ENCODE data around the gene SSR4. TPM values are rescaled to one million over a fixed set of nuclear protein-coding genes. Genes with fewer than 3 reads are reported as not detected.

SSR4 gene
- total and polyA plus RNA-seq, 4 donors = 125 to 459 (median 304) TPM

DNA sequence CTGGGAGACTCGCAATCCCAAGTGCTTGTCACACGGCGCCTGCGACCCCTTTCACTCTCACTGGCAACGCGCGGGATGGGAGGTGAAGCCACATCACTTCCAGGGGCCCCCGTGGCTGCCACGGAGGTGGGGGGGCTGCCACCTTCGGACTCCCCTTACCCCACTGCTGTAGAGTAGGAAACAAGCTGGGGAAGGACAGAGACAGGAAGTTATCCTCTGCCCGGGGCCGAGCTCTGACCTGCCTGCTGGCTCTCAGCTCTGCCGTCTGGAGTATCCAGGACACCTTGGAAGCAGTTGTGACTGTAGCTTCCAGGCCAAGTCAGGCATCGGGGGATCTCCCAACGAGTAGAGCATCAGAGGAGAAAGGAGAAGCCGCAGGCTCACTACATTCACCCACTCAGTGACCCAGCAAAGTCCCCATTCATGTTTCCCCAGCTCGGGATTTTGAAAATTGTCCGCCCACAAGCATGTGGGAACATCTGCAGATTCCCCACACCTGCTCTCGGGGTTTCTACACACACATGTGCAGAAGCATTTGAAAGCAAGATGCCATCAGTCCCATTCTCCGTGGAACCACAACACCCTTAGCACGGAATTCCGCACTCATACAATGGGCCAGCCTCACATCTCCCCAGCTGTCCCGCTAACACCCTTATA lies 25.0 kb downstream of the SSR4 start:
- peaks cover 0 to 2% (median 1%) of the 10 kb centered on the region in 4 donors for H3K4me1 ChIP-seq (ENCODE audit: control insufficient read depth in 4 of 4, insufficient read depth in 4 of 4, low read length in 3 of 4)
- 31% methylated on average over 23 of the region's 23 CpGs for WGBS
- H3K36me3 ChIP-seq (ENCODE audit: control insufficient read depth in 4 of 4, insufficient read depth in 3 of 4, low read depth in 1 of 4, low read length in 3 of 4) = no peaks in the 10 kb centered on the region
- peaks cover 0 to 4% (median 2%) of the 10 kb centered on the region in 4 donors for H3K27me3 ChIP-seq (ENCODE audit: control insufficient read depth in 4 of 4, insufficient read depth in 4 of 4, low read length in 3 of 4)
- H3K4me3 ChIP-seq (ENCODE audit: low read depth in 1 of 3, low read length in 3 of 3) = peak overlapping the region in 1 of 3 donors; percentile 29
- no peak for DNase-seq (ENCODE audit: low spot score)
- no peak overlapping the region for H3K9ac ChIP-seq (ENCODE audit: low read depth in 1 of 2, low read length in 2 of 2)
- H3K27ac ChIP-seq (ENCODE audit: low read depth in 1 of 2, low read length in 2 of 2) = no peak overlapping the region
- H3K9me3 ChIP-seq (ENCODE audit: control insufficient read depth in 4 of 4, low read length in 3 of 4) = no peaks in the 10 kb centered on the region
- TF ChIP-seq RAD21 (IDR thresholded peaks at IDR 0.05) (no peak), HNF4A (conservative IDR thresholded peaks at IDR 0.05) (no peak), NR2F2 (IDR thresholded peaks at IDR 0.05) (no peak), RXRA (IDR thresholded peaks at IDR 0.05) (no peak), YY1 (IDR thresholded peaks at IDR 0.05) (no peak), EGR1 (IDR thresholded peaks at IDR 0.05; ENCODE audit: low read depth in 2 of 2) (no peak), SP1 (IDR thresholded peaks at IDR 0.05) (no peak), FOXA1 (IDR thresholded peaks at IDR 0.05) (no peak), FOXA2 (IDR thresholded peaks at IDR 0.05) (no peak), GABPA (IDR thresholded peaks at IDR 0.05 in 1 of 2, conservative IDR thresholded peaks at IDR 0.05 in 1 of 2) (no peak), HNF4G (IDR thresholded peaks at IDR 0.05) (no peak), JUND (IDR thresholded peaks at IDR 0.05) (no peak), TAF1 (conservative IDR thresholded peaks at IDR 0.05) (no peak)
- TF ChIP-seq, protein P1, sequence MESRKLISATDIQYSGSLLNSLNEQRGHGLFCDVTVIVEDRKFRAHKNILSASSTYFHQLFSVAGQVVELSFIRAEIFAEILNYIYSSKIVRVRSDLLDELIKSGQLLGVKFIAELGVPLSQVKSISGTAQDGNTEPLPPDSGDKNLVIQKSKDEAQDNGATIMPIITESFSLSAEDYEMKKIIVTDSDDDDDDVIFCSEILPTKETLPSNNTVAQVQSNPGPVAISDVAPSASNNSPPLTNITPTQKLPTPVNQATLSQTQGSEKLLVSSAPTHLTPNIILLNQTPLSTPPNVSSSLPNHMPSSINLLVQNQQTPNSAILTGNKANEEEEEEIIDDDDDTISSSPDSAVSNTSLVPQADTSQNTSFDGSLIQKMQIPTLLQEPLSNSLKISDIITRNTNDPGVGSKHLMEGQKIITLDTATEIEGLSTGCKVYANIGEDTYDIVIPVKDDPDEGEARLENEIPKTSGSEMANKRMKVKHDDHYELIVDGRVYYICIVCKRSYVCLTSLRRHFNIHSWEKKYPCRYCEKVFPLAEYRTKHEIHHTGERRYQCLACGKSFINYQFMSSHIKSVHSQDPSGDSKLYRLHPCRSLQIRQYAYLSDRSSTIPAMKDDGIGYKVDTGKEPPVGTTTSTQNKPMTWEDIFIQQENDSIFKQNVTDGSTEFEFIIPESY (IDR thresholded peaks at IDR 0.05) = no peak
- TF ChIP-seq, protein P2, sequence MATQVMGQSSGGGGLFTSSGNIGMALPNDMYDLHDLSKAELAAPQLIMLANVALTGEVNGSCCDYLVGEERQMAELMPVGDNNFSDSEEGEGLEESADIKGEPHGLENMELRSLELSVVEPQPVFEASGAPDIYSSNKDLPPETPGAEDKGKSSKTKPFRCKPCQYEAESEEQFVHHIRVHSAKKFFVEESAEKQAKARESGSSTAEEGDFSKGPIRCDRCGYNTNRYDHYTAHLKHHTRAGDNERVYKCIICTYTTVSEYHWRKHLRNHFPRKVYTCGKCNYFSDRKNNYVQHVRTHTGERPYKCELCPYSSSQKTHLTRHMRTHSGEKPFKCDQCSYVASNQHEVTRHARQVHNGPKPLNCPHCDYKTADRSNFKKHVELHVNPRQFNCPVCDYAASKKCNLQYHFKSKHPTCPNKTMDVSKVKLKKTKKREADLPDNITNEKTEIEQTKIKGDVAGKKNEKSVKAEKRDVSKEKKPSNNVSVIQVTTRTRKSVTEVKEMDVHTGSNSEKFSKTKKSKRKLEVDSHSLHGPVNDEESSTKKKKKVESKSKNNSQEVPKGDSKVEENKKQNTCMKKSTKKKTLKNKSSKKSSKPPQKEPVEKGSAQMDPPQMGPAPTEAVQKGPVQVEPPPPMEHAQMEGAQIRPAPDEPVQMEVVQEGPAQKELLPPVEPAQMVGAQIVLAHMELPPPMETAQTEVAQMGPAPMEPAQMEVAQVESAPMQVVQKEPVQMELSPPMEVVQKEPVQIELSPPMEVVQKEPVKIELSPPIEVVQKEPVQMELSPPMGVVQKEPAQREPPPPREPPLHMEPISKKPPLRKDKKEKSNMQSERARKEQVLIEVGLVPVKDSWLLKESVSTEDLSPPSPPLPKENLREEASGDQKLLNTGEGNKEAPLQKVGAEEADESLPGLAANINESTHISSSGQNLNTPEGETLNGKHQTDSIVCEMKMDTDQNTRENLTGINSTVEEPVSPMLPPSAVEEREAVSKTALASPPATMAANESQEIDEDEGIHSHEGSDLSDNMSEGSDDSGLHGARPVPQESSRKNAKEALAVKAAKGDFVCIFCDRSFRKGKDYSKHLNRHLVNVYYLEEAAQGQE (IDR thresholded peaks at IDR 0.05) = no peak
- TF ChIP-seq, protein P3, sequence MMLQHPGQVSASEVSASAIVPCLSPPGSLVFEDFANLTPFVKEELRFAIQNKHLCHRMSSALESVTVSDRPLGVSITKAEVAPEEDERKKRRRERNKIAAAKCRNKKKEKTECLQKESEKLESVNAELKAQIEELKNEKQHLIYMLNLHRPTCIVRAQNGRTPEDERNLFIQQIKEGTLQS (IDR thresholded peaks at IDR 0.05) = no peak
- TF ChIP-seq, protein P4, sequence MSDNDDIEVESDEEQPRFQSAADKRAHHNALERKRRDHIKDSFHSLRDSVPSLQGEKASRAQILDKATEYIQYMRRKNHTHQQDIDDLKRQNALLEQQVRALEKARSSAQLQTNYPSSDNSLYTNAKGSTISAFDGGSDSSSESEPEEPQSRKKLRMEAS (IDR thresholded peaks at IDR 0.05) = no peak
- TF ChIP-seq, protein P5, sequence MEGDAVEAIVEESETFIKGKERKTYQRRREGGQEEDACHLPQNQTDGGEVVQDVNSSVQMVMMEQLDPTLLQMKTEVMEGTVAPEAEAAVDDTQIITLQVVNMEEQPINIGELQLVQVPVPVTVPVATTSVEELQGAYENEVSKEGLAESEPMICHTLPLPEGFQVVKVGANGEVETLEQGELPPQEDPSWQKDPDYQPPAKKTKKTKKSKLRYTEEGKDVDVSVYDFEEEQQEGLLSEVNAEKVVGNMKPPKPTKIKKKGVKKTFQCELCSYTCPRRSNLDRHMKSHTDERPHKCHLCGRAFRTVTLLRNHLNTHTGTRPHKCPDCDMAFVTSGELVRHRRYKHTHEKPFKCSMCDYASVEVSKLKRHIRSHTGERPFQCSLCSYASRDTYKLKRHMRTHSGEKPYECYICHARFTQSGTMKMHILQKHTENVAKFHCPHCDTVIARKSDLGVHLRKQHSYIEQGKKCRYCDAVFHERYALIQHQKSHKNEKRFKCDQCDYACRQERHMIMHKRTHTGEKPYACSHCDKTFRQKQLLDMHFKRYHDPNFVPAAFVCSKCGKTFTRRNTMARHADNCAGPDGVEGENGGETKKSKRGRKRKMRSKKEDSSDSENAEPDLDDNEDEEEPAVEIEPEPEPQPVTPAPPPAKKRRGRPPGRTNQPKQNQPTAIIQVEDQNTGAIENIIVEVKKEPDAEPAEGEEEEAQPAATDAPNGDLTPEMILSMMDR (IDR thresholded peaks at IDR 0.05; ENCODE audit: low read depth, low read length, missing input control) = no peak

All from liver (tissue), 9 donors.